ENCODE measurements around the gene GAS1.
A peak's percentile ranks its signal among the peaks of the same experiment; 100 is the strongest.

GRCh38 chr9:86947146-86948073 is at the start of gene GAS1:
- peak; percentile 34 for TF ChIP-seq POLR2A (IDR thresholded peaks at IDR 0.05)
- TF ChIP-seq, protein P1, sequence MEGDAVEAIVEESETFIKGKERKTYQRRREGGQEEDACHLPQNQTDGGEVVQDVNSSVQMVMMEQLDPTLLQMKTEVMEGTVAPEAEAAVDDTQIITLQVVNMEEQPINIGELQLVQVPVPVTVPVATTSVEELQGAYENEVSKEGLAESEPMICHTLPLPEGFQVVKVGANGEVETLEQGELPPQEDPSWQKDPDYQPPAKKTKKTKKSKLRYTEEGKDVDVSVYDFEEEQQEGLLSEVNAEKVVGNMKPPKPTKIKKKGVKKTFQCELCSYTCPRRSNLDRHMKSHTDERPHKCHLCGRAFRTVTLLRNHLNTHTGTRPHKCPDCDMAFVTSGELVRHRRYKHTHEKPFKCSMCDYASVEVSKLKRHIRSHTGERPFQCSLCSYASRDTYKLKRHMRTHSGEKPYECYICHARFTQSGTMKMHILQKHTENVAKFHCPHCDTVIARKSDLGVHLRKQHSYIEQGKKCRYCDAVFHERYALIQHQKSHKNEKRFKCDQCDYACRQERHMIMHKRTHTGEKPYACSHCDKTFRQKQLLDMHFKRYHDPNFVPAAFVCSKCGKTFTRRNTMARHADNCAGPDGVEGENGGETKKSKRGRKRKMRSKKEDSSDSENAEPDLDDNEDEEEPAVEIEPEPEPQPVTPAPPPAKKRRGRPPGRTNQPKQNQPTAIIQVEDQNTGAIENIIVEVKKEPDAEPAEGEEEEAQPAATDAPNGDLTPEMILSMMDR (IDR thresholded peaks at IDR 0.05), result no peak

Measured in right lobe of liver (tissue), 4 donors.